IPS-NIHi7 (cell line): ENCODE data around the gene ZNF784.
A peak's percentile ranks its signal among the peaks of the same experiment; 100 is the strongest.

Experiments
- DNase-seq: peaks from one replicate; pipeline ENCODE4 v3.0.0; 2012; ENCODE audit warnings: mixed read lengths; ENCODE audit errors: extremely low spot score

The ZNF784 gene, protein sequence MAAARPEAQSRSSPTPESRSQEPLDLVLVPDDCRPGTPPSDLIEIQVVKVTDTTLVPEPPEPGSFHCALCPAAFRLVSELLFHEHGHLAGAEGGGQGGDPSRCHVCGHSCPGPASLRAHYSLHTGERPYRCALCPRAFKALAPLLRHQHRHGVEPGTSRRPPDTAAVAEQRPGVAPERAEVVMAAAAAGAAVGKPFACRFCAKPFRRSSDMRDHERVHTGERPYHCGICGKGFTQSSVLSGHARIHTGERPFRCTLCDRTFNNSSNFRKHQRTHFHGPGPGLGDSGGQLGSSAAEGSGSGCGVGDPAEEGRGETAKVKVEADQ

DNA sequence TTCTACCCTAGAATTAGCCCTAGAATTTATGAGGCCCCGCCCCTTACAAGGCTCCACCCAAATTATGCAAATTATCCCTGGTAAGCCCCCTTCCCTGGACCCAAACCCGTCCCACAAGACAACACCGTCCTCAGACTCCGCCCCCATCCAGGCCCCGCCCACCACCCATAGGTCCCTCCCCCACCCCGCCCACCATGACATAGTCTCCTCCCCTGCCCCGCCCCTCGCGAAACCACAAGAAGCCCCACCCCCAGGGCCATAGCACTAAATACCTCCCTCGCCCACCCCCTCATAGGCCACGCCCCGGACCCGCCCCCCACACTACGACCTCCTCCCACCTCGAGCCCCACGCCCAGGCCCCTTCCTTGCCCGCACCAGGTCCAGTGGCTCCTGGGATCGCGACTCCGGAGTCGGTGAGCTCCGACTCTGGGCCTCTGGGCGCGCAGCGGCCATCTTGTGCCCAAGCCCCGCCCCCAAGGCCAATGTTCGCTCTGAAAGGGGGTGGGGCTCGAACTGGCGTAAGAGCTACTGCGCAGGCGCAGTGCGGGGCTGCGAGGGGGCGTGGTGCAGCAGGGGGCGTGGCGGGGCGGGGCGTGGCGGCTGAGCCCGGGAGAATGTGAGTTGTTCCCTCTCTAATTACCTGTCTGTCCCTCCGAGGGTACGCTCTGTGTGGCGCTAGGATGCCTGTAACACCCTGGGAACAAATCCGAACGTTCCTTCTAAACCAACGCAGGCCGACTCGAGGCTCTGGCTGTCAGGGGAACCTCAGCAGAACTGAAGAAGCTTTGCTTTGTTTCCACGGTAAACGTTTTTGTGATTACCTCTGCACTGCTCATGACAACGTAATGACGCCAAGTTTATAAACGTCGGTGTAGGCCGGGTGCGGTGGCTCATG lies at the start of gene ZNF784:
TSS of gene ZNF784 (minus strand) at position 458 of the 895 bp plus-strand sequence. CDS start at position 453, 5 bp downstream.
- DNase-seq = peak; percentile 91

DNA sequence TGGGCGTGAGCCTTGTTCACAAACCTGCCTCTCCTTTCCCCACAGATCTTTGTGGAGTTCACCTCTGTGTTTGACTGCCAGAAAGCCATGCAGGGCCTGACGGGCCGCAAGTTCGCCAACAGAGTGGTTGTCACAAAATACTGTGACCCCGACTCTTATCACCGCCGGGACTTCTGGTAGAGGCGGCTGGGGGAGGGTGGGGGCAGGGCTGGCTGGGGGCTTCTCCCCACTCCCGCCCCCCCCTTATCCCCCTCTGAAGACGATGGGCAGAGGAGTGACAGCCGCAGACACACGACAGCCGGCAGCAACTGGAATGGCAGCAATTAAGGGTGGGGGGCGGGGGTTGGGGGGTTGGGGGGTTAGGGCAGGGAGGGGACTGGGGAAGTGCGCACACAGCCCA lies 49.5 kb upstream of the ZNF784 start:
- DNase-seq = no peak

DNA sequence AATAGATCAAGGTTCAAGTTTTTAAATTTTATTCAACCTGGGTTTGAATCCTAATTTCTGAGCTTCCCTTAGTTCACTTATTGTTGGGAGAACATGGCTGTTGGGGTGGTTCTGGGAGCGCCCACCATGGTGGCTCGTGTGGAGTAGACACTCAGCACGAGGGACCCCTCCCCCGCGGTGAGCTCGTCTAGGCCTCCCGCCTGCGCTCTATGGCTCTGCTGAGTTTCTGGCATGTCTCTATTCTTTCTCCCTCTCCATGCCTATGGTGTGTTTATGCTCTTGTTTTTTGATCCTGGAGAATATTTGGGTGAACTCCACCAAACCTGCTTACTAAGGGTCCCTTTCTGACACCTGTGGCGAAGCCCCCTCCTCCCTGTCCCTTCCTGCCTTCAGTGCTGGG lies 49.1 kb upstream of the ZNF784 start:
- DNase-seq = no peak

DNA sequence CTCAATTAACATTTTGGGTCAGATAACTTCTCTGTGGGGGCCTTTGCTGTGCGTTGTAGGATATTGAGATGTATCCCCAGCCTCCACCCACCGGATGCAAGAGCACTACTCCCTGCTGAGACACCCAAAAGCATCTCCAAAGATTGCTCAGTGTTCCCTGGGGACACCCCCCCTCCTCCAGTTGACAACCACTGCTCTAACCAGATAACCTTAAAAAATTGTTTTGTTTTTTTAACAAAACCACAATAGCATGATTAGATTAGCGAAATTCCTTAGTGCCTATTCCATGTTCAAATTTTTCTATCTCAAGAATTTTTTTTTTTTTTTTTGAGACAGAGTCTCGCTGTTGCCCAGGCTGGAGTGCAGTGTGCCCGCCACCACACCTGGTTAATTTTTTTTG lies 48.1 kb upstream of the ZNF784 start:
- DNase-seq = no peak

DNA sequence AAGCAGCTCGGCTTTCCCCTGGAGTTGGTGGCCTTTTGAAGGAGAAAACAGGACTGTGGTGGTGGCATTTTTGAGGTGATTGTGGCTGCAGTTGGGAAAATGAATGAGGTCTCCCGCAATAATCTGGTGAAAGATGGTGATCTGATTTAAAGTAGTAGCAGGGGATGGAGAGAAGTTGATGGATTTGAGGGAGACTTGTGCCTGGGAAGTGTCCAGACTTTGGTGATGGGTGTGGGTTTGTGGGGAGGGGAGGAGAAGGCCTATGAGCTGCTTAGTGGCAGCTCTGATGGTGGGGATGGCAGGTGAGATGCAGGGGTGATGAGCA lies 46.6 kb upstream of the ZNF784 start:
- DNase-seq = no peak

DNA sequence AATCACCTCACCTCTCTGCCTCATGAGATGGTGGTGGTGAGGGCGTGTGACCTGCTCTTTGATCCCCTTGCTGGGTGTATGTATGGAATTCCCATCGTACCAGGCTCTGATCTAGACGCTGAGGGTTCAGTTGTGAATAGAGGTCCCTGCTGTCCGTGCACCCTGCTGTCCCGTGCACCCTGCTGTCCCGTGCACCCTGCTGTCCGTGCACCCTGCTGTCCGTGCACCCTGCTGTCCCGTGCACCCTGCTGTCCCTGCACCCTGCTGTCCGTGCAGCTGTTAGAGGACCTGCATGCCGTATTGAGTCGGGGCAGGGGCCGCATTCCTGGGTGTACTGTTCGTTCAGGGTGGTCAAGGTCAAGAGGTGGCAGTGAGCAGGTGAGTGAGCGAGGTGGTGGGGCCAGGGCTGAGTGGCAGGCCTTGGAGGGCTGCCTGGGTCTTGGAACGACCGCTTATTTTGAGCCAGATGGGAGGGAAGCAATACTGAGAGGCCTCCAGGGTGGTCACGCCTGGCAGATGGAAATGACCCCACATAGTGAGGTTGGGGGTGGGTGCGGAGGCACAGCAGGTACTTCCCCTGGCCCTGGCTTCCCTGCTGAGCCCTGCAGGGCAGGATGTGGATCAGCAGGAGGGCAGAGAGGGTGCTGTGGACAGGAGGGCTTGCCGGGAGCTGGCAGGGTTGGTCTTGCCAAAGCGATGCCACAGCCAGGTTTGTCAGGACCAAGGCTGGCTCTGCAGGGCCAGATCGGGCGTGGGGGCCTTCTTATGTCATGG lies 46.1 kb upstream of the ZNF784 start:
- no peak for DNase-seq

DNA sequence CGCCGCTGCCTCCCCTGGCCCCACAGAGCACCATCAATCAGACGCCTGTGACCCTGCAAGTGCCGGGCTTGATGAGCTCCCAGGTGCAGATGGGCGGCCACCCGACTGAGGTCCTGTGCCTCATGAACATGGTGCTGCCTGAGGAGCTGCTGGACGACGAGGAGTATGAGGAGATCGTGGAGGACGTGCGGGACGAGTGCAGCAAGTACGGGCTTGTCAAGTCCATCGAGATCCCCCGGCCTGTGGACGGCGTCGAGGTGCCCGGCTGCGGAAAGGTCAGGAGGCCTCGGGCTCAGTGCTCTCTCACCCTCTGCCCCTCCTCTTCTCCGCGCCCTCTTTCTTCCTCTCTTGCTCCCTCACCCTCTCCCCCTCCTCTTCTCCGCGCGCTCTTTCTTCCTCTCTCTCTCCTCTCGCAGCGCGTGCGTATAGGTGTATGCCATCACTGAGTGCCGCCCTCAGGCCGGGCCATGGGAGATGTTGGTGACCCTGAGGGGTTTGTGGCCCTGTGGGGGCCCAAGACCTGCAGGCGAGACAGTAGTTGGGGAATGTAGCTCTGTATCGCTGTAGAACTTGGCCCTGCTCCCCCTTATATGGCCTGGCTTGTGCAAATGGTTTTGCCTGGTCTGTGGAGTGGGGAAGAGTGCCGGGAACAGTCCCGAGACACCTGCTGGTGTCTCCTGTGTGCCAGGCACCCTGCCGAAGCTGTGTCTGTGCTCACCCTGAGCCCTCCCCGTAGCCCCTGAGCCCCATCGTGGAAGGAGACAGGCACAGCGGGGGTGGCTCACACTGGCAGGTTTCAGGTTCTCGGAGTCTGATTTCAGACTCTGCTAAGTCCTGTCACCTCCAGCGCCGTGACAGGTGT lies 45.3 kb upstream of the ZNF784 start:
- DNase-seq = no peak

DNA sequence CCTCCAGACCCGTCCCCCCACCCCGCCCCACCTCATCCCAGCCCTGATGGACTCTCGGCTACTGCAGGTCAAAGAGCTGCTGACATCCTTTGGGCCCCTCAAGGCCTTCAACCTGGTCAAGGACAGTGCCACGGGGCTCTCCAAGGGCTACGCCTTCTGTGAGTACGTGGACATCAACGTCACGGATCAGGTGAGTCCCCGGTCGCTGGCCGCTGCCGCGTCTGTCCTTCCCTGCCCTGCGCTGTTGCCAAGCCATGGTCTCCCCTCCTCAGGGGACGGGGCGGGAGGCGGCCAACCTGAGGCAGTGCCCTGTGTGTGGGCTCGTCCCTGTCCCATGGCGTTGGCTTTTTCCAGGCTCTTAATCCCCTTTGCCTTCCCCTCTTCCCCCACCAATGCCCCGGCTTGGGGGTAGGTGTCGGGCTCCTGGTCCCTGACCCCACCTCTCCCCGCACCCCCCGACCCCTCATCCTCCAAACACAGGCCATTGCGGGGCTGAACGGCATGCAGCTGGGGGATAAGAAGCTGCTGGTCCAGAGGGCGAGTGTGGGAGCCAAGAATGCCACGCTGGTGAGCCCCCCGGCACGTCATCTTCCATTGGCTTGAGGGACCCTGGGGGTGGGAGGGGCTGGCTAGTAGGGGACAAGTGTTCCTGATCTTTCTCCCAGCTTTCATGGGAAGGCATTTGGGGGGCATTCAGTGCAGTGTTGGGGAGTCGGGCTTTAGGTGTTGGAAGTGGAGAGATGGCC lies 44.4 kb upstream of the ZNF784 start:
- no peak for DNase-seq

DNA sequence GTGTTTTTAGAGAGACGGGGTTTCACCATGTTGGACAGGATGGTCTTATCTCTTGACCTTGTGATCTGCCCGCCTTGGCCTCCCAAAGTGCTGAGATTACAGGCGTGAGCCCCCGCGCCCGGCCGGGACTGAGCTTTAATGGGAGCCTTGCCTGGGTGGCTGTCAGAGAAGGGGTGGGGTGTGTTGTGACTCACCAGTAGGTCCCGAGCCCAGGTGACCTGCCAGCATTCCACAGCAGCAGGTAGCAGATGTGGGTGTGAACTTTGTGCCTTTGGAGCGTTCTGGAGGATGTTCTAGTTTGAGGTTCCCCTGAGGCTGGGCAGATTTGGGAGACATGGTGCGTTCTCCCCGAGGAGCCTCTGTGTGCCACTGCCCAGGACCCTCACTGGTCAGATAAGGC lies 43.6 kb upstream of the ZNF784 start:
- no peak for DNase-seq

DNA sequence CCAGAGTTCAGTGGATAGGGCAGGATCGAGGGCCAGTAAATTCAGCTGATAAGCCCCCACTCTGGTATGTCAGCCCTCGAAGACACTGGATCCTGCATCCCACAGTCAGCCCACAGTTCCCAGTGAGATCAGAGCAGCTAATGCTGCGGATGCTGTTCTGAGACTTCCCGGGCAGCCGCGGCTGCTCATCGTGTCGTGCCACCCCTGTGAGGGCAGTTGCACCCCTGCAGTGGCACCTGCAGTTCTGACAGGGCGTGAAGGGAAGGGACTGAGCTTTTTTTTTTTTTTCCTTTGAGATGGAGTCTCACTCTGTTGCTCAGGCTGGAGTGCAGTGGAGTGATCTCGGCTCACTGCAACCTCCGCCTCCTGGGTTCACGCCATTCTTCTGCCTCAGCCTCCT lies 43.1 kb upstream of the ZNF784 start:
- DNase-seq = no peak

DNA sequence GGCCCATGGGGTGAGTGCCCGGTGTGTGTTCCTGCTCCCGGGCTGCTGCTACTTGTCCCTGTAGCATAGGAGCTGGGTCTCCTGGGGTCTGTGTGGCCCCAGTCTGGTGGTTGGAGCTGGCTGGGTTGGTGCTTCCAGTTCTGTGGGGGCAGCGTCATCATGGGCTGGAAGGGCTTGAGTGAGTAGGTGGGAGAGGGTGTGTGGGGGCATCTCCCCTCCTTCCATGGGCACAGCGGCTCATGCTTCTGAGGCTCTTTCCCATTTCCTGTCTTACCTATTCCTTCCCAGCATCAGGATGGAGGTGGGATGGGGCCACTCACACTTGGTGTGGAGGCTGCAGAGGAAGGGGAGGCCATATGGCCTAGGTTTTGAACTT lies 42.6 kb upstream of the ZNF784 start:
- DNase-seq = no peak

DNA sequence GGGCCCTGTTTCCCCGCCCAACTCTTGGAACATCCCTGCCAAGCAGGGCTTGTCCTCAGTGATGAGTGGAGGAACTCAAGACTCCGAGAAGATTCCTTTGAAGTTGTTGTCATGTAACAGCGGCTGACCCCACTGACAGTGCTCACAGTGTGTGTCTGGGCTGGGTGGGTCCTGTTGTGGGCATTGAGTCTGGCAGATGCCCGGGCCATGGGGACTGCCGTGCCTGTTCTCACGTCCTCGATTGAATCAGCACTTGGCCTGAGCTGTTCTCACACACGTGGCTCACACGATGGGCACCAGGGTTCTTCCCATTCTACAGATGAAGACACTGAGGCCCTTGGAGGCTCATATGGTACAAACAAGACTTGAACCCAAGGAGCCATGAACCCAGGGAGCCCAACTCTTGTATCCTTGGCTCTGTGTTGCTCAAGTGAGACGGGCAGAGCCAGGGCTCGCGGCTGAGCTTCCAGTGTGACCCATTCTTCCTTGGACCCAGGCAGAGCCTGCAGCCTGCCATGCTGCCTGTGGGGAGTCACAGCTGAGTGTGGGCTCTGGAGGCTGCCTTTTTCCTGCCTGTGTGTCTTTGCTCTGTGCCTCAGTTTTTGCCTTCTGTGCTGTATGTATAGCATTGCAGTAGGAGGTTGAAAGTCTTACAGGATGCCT lies 42.1 kb upstream of the ZNF784 start:
- no peak for DNase-seq

DNA sequence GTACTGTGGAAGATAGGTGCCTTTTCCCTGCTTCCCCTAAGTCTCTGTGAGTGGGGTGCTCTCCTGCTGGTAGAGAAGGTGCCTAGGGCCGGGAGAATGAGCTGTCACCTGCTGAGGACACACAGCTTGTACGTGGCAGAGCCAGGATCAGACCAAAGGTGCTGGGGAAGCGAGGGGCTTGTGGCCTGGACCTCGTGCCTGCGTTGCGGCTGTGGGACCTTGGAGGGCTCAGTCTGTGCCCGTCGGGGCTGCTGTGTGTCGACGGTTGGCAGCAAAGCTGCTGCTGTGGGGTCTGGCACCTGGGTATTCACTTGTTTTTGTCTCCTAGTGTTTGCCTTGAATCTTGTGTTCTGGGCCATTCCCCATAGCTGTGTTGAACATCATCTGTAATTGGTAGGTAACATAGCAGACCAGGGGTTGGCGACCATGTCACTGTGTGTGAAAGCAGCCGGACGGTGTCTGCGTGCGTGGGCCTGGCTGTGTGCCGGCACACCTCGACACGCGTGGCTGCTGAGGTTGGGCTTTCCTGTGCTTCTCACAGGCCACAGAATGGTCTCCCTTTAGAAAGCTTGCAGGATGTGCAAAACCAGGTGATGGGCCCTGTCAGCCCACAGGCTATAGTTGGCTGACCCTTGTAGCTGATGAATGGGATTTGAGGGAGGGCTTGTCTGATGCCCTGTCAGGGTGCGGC lies 39.6 kb upstream of the ZNF784 start:
- no peak for DNase-seq

DNA sequence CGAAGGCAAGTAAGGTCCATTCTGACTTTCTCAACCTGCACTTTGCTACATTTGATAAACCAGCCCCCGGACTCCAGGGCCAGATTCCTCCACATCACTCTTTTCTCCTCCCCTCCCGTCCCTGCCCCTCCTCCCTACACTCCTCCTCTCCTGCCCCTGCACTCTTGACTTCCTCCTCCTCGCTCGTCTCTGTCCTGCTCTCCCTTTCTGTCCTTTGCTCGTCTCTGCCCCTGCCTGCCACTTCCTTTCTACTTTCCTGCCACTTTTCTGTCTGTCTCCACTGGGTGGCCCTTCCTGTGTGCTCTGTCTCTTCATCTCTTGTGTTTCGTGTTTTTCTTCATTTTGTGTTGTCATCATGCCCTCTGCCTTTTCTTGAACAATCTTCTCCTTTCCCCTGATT lies 37.5 kb upstream of the ZNF784 start:
- no peak for DNase-seq

DNA sequence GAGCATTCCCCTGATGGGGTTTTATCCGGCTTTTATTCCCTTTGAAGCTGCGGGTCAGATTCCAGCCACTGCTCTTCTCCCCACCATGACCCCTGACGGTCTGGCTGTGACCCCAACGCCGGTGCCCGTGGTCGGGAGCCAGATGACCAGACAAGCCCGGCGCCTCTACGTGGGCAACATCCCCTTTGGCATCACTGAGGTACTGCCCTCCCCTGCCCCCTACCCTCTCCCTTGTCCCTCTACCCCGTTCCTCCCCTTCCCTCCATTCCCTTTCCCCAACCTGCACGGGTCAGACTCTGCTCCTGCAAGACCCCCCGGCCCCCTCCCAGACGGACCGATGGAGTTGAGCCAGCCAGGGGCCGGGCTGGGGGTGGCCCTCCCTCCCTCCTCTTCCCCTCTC lies 36.6 kb upstream of the ZNF784 start:
- DNase-seq = no peak

DNA sequence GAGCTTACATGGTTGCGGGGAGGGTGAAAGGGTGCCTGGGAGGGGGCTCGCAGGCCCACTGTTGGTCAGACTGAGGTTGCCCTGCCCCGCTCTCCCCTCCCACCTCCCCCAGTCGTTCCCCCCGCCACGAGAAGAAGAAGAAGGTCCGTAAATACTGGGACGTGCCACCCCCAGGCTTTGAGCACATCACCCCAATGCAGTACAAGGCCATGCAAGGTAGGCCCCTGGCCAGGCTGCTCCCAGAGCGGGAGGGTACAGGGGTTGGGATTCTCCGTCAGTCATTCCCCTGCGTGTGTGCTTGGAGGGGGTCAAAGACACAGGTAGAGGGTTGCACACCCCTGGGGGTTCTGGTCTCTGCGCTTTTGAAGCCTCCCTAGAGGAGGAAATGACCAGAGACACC lies 36.0 kb upstream of the ZNF784 start:
- no peak for DNase-seq

DNA sequence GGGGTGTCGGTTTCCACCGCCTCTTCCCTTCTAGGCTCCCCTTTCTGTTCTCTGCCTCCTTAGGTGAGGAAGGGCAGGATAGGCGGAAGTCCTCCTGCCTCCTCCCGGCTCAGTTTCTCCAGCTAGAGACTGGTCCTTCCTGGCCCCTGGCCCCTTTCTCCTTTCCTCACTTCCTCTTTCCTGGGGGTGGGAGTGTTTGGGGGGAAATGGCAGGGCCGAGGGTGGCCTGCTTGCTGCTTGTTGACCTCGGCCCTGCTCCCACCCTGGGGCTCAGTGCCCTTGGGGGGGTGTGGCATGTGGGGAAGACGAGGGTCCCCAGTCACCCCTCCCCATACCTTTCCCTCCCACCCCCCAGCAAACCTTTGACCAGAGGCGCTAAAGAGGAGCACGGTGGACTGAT lies 35.5 kb upstream of the ZNF784 start:
- DNase-seq = no peak

DNA sequence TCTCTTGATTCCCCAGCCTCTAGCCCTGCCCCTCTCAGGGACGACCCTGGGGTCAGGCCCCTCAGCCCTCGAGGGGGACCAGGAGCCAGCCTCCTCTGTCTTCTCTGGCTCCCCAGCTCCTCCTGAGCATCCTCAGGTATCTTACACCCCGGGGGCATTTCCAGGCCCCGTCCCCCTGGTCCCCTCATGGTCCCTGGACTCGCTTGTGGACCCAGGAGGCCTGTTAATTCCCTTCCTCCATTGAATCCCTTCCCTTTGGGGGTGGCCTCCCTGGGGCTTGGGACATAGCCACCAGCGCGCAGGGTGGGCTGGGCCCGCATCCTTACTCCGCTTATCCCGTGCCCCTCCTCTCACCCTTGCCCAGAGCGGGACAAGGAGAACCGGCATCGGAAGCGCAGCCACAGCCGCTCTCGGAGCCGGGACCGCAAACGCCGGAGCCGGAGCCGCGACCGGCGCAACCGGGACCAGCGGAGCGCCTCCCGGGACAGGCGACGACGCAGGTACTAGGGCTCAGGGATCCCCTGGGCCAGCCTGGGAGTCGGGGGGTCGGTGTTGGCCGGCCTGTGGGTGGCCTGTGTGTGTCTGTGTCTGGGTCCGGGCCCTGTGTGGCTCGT lies 34.6 kb upstream of the ZNF784 start:
- DNase-seq = no peak

DNA sequence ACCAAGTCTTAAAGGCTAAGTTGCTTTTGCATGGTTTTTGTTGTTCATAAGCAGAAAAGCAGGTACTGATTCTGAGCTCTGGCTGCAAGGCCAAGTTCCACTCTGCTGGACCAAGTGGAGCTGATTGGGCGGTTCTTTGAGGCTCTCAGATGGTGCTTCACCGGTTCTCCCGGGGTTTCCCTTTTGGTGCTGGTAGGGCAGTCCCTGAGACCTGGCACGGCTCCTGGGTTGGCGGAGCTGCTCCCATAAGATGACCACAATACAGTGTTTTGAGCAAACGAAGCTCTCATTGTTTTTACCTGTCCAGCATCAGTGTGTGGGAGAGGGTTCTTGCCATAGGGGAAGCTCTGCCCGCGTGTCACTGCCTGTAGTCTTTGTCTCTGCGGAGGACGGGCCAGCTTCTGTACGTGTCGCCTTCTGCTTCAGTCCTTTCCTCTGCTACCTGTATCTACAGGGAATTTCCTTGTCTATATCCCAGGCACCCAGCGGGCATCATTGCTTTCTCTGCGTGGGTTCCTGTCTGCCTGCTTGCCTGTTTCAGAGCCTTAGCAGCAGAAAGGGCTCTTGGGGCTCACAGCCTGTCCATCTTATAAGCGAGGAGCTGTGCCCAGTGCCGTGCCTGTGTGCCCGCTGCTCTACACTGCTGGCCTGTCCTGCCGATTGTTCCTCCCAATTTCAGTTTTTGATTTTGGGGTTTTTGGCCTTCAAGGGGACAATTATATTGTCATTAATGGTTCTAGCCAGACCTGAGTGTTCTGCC lies 32.8 kb upstream of the ZNF784 start:
- no peak for DNase-seq
